Measurements from ENCODE around the gene WDR18. TPM values are rescaled to one million over a fixed set of nuclear protein-coding genes. Genes with fewer than 3 reads are reported as not detected.
A peak's percentile ranks its signal among the peaks of the same experiment; 100 is the strongest.

WDR18 gene, protein sequence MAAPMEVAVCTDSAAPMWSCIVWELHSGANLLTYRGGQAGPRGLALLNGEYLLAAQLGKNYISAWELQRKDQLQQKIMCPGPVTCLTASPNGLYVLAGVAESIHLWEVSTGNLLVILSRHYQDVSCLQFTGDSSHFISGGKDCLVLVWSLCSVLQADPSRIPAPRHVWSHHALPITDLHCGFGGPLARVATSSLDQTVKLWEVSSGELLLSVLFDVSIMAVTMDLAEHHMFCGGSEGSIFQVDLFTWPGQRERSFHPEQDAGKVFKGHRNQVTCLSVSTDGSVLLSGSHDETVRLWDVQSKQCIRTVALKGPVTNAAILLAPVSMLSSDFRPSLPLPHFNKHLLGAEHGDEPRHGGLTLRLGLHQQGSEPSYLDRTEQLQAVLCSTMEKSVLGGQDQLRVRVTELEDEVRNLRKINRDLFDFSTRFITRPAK
- total RNA-seq (2014; rRNA removed; shearing (Covaris generic); ENCODE audit: low replicate concordance): 41.1 and 87.2 TPM in 2 replicates

DNA sequence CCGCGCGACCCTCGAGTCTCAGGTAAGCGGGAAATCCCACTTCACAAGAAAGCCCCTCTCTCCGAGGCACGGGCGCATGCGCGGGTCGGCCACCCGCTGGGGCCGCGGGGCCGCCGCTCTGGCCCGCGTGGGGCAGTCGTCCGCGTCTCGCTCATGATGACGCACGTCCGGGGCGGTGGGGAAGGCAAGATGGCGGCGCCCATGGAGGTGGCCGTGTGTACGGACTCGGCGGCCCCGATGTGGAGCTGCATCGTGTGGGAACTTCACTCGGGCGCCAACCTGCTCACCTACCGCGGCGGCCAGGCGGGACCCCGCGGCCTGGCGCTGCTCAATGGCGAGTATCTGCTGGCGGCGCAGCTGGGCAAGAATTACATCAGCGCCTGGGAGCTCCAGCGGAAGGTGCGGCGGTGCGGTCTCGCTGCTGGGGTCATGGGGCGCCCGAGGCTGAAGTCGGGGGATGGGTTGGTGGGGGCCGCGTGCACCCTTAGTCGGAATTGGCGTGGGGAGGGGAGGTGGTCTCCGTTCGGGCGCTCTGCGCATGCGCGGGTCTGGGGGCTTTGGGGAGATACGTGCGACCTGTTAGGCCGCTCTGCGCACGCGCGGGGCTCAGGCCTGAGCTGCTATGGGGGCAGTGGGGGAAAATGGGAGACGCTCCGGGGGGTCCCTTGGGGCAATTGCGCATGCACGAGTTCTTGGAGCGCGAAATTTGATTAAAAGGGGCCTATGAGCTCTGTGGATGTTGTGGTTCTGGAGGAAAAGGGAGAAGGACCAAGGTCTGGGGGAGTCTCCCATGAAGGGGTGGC lies at the start of gene WDR18:
Gene WDR18 (plus strand): TSS at position 181 of the 803 bp plus-strand sequence. CDS start 9 bp downstream, at position 190.
- Histone ChIP-seq H3K9ac (ENCODE audit: low read length) (peak within 1 kb of the TSS; percentile 90), H3K79me2 (ENCODE audit: low read length) (peaks cover 14% of the 10 kb centered on the region; the same call in 1 of the 2 replicates), H3K9me2 (replicated peaks; ENCODE audit: insufficient read depth, low read length) (no peaks in the 10 kb centered on the region), H3K9me3 (ENCODE audit: low read length) (no peaks in the 10 kb centered on the region), H3K27me3 (ENCODE audit: low read length) (no peaks in the 10 kb centered on the region), H3K36me3 (ENCODE audit: insufficient read depth, low read length) (no peaks in the 10 kb centered on the region; the same call in 1 of the 2 replicates), H3K4me3 (ENCODE audit: low read length) (peak within 1 kb of the TSS; percentile 85), H4K20me1 (ENCODE audit: insufficient read depth, low read depth, low read length) (no peaks in the 10 kb centered on the region), H3K4me1 (ENCODE audit: low read length) (peaks cover 21% of the 10 kb centered on the region), H2AFZ (ENCODE audit: low read length) (peak within 1 kb of the TSS; percentile 84; the same call in 1 of the 2 replicates), H3K27ac (ENCODE audit: low read length) (peak within 1 kb of the TSS; percentile 56), H3K4me2 (ENCODE audit: low read depth, low read length, poor library complexity, severe bottlenecking) (peak within 1 kb of the TSS; percentile 97)
- DNase-seq: peak; percentile 97

DNA sequence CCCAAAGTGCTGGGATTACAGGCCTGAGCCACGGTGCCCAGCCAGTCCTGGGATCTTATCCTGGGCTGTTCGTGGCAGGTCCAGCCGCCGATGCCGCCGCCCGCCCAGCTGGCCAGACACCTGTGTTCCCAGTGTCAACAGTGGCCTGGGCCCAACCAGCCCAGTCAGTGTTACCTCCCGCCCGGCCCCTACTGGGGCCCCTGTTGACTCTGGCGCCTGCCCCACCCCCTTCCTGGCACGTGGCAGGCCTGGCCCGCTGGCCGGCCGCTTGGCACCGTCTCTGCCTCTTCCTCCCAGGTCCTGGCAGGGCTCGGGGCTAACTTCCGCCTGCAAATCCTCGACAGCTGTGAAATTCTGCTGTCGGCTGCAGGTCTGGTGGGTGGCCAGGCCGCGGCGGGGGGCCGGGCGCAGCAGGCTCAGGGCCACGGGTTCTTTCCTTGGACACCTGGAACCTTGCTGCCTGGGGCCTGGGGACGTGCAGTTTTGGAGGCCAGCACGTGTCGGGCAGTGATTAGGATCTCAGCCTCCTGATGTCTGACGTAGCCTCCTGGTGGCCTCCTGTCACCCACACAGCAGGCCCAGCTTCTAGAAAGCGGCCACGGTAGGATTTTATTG lies 49.2 kb upstream of the WDR18 start:
- Histone ChIP-seq H4K20me1 (ENCODE audit: insufficient read depth, low read depth, low read length) (no peaks in the 10 kb centered on the region), H3K9me2 (replicated peaks; ENCODE audit: insufficient read depth, low read length) (no peaks in the 10 kb centered on the region), H3K4me1 (ENCODE audit: low read length) (no peaks in the 10 kb centered on the region), H2AFZ (ENCODE audit: low read length) (no peak overlapping the region), H3K36me3 (ENCODE audit: insufficient read depth, low read length) (no peaks in the 10 kb centered on the region), H3K9ac (ENCODE audit: low read length) (no peak overlapping the region), H3K4me2 (ENCODE audit: low read depth, low read length, poor library complexity, severe bottlenecking) (no peak overlapping the region), H3K4me3 (ENCODE audit: low read length) (no peak overlapping the region), H3K27me3 (ENCODE audit: low read length) (no peaks in the 10 kb centered on the region), H3K9me3 (ENCODE audit: low read length) (no peaks in the 10 kb centered on the region), H3K79me2 (ENCODE audit: low read length) (no peaks in the 10 kb centered on the region), H3K27ac (ENCODE audit: low read length) (no peak overlapping the region)
- DNase-seq: no peak

DNA sequence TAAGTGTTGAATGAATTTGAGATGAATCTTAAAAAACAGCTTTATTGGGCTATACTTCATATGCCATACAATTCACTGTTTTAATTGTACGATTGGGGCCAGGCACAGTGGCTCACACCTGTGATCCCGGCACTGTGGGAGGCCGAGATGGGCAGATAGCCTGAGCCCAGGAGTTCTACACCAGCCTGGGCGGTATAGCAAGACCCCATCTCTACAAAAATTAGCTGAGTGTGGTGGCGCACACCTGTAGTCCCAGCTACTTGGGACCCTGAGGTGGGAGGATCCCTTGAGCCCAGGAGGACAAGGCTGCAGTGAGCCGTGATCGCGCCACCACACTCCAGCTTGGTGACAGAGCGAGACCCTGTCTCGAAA lies 48.0 kb upstream of the WDR18 start:
- no peaks in the 10 kb centered on the region for H3K9me3 ChIP-seq (ENCODE audit: low read length)
- no peak overlapping the region for H2AFZ ChIP-seq (ENCODE audit: low read length)
- no peaks in the 10 kb centered on the region for H3K36me3 ChIP-seq (ENCODE audit: insufficient read depth, low read length)
- no peak overlapping the region for H3K9ac ChIP-seq (ENCODE audit: low read length)
- no peaks in the 10 kb centered on the region for H3K9me2 ChIP-seq (replicated peaks; ENCODE audit: insufficient read depth, low read length)
- no peaks in the 10 kb centered on the region for H3K27me3 ChIP-seq (ENCODE audit: low read length)
- H4K20me1 ChIP-seq (ENCODE audit: insufficient read depth, low read depth, low read length): no peaks in the 10 kb centered on the region
- no peak overlapping the region for H3K27ac ChIP-seq (ENCODE audit: low read length)
- no peak overlapping the region for H3K4me2 ChIP-seq (ENCODE audit: low read depth, low read length, poor library complexity, severe bottlenecking)
- H3K4me1 ChIP-seq (ENCODE audit: low read length): no peaks in the 10 kb centered on the region
- no peak overlapping the region for H3K4me3 ChIP-seq (ENCODE audit: low read length)
- no peaks in the 10 kb centered on the region for H3K79me2 ChIP-seq (ENCODE audit: low read length)
- no peak for DNase-seq

DNA sequence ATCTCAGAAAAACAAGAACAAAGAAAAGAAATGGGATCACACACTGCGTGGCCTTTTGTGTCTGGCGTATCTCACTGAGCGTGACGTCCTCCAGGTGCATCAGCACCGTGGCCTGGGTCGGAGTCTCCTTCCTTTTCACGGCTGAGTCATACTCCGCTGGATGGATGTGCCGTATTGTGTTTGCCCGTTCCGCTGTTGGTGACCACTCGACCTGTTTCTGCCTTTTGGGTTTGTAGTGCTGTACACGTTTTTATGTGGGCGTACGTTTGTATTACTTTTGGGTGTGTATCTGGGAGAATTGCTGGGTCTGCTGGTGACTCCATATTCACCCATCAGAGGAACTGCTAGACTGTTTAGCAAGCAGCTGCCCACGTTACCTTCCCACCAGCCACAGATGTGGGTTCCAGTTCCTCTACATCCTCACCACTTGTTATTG lies 46.9 kb upstream of the WDR18 start:
- Histone ChIP-seq H3K4me3 (ENCODE audit: low read length) (no peak overlapping the region), H4K20me1 (ENCODE audit: insufficient read depth, low read depth, low read length) (0 out of 2 replicates have a peak, but pooled peaks cover 6% of the 10 kb centered on the region), H3K4me2 (ENCODE audit: low read depth, low read length, poor library complexity, severe bottlenecking) (no peak overlapping the region)

DNA sequence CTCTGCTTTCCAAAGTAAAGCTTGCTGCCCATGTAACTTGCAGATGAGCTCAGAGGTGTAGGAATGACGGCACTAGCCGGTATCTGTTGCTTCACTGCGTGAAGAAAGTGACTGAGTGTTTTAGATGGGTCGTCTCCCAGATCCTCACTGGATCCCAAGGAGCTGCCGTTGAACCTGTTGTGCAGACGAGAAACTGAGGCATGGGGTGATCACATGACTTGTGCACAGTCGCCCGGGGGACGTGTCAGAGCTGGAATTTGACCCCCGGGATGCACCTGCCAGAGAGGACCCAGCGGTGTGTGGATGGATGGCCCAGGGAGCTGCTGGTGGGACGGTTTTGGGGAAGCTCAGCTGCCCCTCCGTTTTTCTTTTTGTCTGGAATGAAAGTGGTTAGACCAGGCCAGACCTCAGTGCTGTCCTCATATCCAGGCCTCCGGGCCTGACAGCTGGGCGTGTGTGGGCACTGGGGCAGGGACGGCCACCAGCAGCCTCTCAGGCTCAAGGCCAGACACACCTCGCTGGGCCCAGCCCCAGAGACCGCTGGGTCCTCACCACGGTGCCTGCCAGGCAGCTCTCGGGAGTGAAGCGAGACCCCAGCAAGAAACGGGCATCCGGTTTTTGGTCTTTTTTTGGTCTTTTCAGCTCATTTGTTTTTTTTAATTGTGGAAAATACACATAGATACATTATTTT lies 45.8 kb upstream of the WDR18 start:
- Histone ChIP-seq H2AFZ (ENCODE audit: low read length) (no peak overlapping the region), H3K9me3 (ENCODE audit: low read length) (no peaks in the 10 kb centered on the region), H3K79me2 (ENCODE audit: low read length) (no peaks in the 10 kb centered on the region), H3K36me3 (ENCODE audit: insufficient read depth, low read length) (no peaks in the 10 kb centered on the region), H3K4me1 (ENCODE audit: low read length) (no peaks in the 10 kb centered on the region), H3K9ac (ENCODE audit: low read length) (no peak overlapping the region), H3K27me3 (ENCODE audit: low read length) (no peaks in the 10 kb centered on the region), H3K9me2 (replicated peaks; ENCODE audit: insufficient read depth, low read length) (no peaks in the 10 kb centered on the region), H3K4me3 (ENCODE audit: low read length) (no peak overlapping the region), H3K4me2 (ENCODE audit: low read depth, low read length, poor library complexity, severe bottlenecking) (no peak overlapping the region), H3K27ac (ENCODE audit: low read length) (no peak overlapping the region), H4K20me1 (ENCODE audit: insufficient read depth, low read depth, low read length) (0 out of 2 replicates have a peak, but pooled peaks cover 6% of the 10 kb centered on the region)
- no peak for DNase-seq

More for the DNA sequence above, 46.9 kb upstream of the WDR18 start:
- H3K27ac ChIP-seq (ENCODE audit: low read length): no peak overlapping the region
- H3K4me1 ChIP-seq (ENCODE audit: low read length): no peaks in the 10 kb centered on the region
- no peaks in the 10 kb centered on the region for H3K9me3 ChIP-seq (ENCODE audit: low read length)
- H3K9ac ChIP-seq (ENCODE audit: low read length): no peak overlapping the region
- H3K9me2 ChIP-seq (replicated peaks; ENCODE audit: insufficient read depth, low read length): no peaks in the 10 kb centered on the region
- H3K79me2 ChIP-seq (ENCODE audit: low read length): no peaks in the 10 kb centered on the region
- no peaks in the 10 kb centered on the region for H3K36me3 ChIP-seq (ENCODE audit: insufficient read depth, low read length)
- no peaks in the 10 kb centered on the region for H3K27me3 ChIP-seq (ENCODE audit: low read length)
- no peak overlapping the region for H2AFZ ChIP-seq (ENCODE audit: low read length)
- no peak for DNase-seq

DNA sequence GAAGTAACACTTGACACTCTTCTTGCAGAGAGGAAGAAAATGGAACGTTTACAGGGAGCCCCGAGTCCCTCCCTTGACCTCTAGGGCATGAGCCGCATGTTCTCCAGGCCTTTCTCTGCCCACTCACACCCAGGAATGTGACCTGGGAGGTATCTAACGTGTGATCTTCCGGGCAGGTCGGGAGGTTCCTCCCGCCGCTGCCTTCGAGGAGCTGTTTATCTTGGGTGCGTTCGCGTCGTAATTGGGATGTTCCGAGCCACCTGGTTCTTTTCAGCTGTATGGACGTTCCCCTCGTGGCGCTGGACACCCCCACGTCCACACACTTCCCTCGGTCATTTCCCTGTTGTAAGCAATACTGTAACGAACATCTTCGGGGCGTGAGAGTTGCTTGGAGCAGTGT lies 44.7 kb upstream of the WDR18 start:
- no peaks in the 10 kb centered on the region for H3K9me3 ChIP-seq (ENCODE audit: low read length)
- DNase-seq: no peak
- H3K27me3 ChIP-seq (ENCODE audit: low read length): no peaks in the 10 kb centered on the region
- H2AFZ ChIP-seq (ENCODE audit: low read length): no peak overlapping the region
- H3K9ac ChIP-seq (ENCODE audit: low read length): no peak overlapping the region
- H4K20me1 ChIP-seq (ENCODE audit: insufficient read depth, low read depth, low read length): 0 out of 2 replicates have a peak, but pooled peaks cover 6% of the 10 kb centered on the region
- H3K79me2 ChIP-seq (ENCODE audit: low read length): no peaks in the 10 kb centered on the region
- no peak overlapping the region for H3K4me3 ChIP-seq (ENCODE audit: low read length)
- H3K9me2 ChIP-seq (replicated peaks; ENCODE audit: insufficient read depth, low read length): no peaks in the 10 kb centered on the region
- H3K27ac ChIP-seq (ENCODE audit: low read length): no peak overlapping the region
- H3K4me1 ChIP-seq (ENCODE audit: low read length): no peaks in the 10 kb centered on the region
- H3K4me2 ChIP-seq (ENCODE audit: low read depth, low read length, poor library complexity, severe bottlenecking): no peak overlapping the region
- H3K36me3 ChIP-seq (ENCODE audit: insufficient read depth, low read length): no peaks in the 10 kb centered on the region

DNA sequence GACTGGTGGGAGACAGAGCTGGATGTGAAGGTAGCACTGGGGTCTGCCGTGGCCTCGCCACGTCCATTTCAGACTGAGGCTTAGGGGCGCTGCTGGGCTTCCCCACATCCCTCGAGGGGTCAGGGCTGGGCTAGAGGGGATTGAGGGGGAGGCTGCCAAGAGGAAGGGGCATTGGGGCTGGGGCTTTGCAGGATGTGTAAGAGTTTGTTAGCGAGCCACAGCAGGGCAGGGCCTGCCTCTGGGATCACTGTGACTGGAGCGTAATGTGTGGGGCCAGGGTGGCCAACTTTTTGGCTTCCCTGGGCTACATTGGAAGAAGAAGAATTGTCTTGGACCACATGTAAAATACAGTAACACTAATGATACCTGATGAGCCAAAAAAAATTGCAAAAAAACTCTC lies 44.2 kb upstream of the WDR18 start:
- Histone ChIP-seq H3K4me1 (ENCODE audit: low read length) (no peaks in the 10 kb centered on the region), H3K4me2 (ENCODE audit: low read depth, low read length, poor library complexity, severe bottlenecking) (no peak overlapping the region), H3K4me3 (ENCODE audit: low read length) (no peak overlapping the region), H3K9ac (ENCODE audit: low read length) (no peak overlapping the region), H3K27me3 (ENCODE audit: low read length) (no peaks in the 10 kb centered on the region), H4K20me1 (ENCODE audit: insufficient read depth, low read depth, low read length) (0 out of 2 replicates have a peak, but pooled peaks cover 6% of the 10 kb centered on the region), H3K27ac (ENCODE audit: low read length) (no peak overlapping the region), H3K36me3 (ENCODE audit: insufficient read depth, low read length) (no peaks in the 10 kb centered on the region), H2AFZ (ENCODE audit: low read length) (no peak overlapping the region), H3K79me2 (ENCODE audit: low read length) (no peaks in the 10 kb centered on the region), H3K9me3 (ENCODE audit: low read length) (no peaks in the 10 kb centered on the region), H3K9me2 (replicated peaks; ENCODE audit: insufficient read depth, low read length) (no peaks in the 10 kb centered on the region)
- no peak for DNase-seq

All from Karpas-422 (cell line).